ENCODE data around the gene RUVBL2. TPM values are rescaled to one million over a fixed set of nuclear protein-coding genes. Genes with fewer than 3 reads are reported as not detected.
A peak's percentile ranks its signal among the peaks of the same experiment; 100 is the strongest.

Gene RUVBL2
- total and polyA plus RNA-seq, 4 donors = 29.6 to 80.1 (median 49.6) TPM

GRCh38 chr19:48965040-48965805, 28.5 kb upstream of the RUVBL2 start, which contains the start of gene FTL (continued):
- TF ChIP-seq REST (IDR thresholded peaks at IDR 0.05) (peak; percentile 96), SP1 (IDR thresholded peaks at IDR 0.05) (peak; percentile 79), FOXA2 (IDR thresholded peaks at IDR 0.05) (no peak), JUND (IDR thresholded peaks at IDR 0.05) (peak in 1 of 2 donors; percentile 8)

GRCh38 chr19:48965806-48966540, 27.7 kb upstream of the RUVBL2 start:
- H3K9ac ChIP-seq (ENCODE audit: low read depth in 1 of 2, low read length in 2 of 2) = peak overlapping the region; percentile 61 to 92
- peak overlapping the region; percentile 84 to 91 for H3K27ac ChIP-seq (ENCODE audit: low read depth in 1 of 2, low read length in 2 of 2)
- H3K4me3 ChIP-seq (ENCODE audit: low read depth in 1 of 3, low read length in 3 of 3) = peak overlapping the region; percentile 63 to 93 (median 66)
- DNase-seq (ENCODE audit: low spot score) = peak; percentile 90
- peaks cover 3 to 8% (median 4%) of the 10 kb centered on the region in 4 donors for H3K36me3 ChIP-seq (ENCODE audit: control insufficient read depth in 4 of 4, insufficient read depth in 3 of 4, low read depth in 1 of 4, low read length in 3 of 4)
- WGBS = 3% methylated on average over 36 of the region's 36 CpGs
- H3K9me3 ChIP-seq (ENCODE audit: control insufficient read depth in 4 of 4, low read length in 3 of 4) = no peaks in the 10 kb centered on the region
- H3K4me1 ChIP-seq (ENCODE audit: control insufficient read depth in 4 of 4, insufficient read depth in 4 of 4, low read length in 3 of 4) = peaks cover 2 to 36% (median 23%) of the 10 kb centered on the region in 4 donors
- H3K27me3 ChIP-seq (ENCODE audit: control insufficient read depth in 4 of 4, insufficient read depth in 4 of 4, low read length in 3 of 4) = no peaks in the 10 kb centered on the region
- TF ChIP-seq NR2F2 (IDR thresholded peaks at IDR 0.05) (no peak), JUND (IDR thresholded peaks at IDR 0.05) (no peak), RXRA (IDR thresholded peaks at IDR 0.05) (peak in 1 of 2 donors; percentile 14), REST (IDR thresholded peaks at IDR 0.05) (no peak)

- Histone ChIP-seq H3K9ac (ENCODE audit: low read depth in 1 of 2, low read length in 2 of 2) (peak overlapping the region; percentile 61 to 92), H3K27me3 (ENCODE audit: control insufficient read depth in 4 of 4, insufficient read depth in 4 of 4, low read length in 3 of 4) (no peaks in the 10 kb centered on the region), H3K4me1 (ENCODE audit: control insufficient read depth in 4 of 4, insufficient read depth in 4 of 4, low read length in 3 of 4) (peaks cover 2 to 32% (median 22%) of the 10 kb centered on the region in 4 donors), H3K27ac (ENCODE audit: low read depth in 1 of 2, low read length in 2 of 2) (peak overlapping the region; percentile 84 to 91), H3K36me3 (ENCODE audit: control insufficient read depth in 4 of 4, insufficient read depth in 3 of 4, low read depth in 1 of 4, low read length in 3 of 4) (peaks cover 3 to 8% (median 4%) of the 10 kb centered on the region in 4 donors), H3K9me3 (ENCODE audit: control insufficient read depth in 4 of 4, low read length in 3 of 4) (no peaks in the 10 kb centered on the region), H3K4me3 (ENCODE audit: low read depth in 1 of 3, low read length in 3 of 3) (peak overlapping the region; percentile 63 to 93 (median 66))
- TF ChIP-seq FOXA1 (IDR thresholded peaks at IDR 0.05) = no peak
- TF ChIP-seq HNF4A (conservative IDR thresholded peaks at IDR 0.05) = no peak
- TF ChIP-seq YY1 (IDR thresholded peaks at IDR 0.05) = no peak
- TF ChIP-seq MAX (IDR thresholded peaks at IDR 0.05) = no peak
- TF ChIP-seq ATF3 (IDR thresholded peaks at IDR 0.05) = no peak
- TF ChIP-seq RAD21 (IDR thresholded peaks at IDR 0.05) = no peak
- TF ChIP-seq TAF1 (conservative IDR thresholded peaks at IDR 0.05) = no peak
- TF ChIP-seq RXRA (IDR thresholded peaks at IDR 0.05) = no peak
- TF ChIP-seq JUND (IDR thresholded peaks at IDR 0.05) = no peak
- TF ChIP-seq REST (IDR thresholded peaks at IDR 0.05) = no peak
- no peak for TF ChIP-seq FOXA2 (IDR thresholded peaks at IDR 0.05)
- DNase-seq (ENCODE audit: low spot score) = no peak
- 47% methylated on average over 10 of the region's 10 CpGs for WGBS
These were observed 26.9 kb upstream of the RUVBL2 start for GRCh38 chr19:48966541-48967345.
